ENCODE results near the gene MTHFSD.

MTHFSD gene

GRCh38 chr16:86524029-86524428 lies 31.0 kb downstream of the MTHFSD start:
- no peak for DNase-seq

- DNase-seq: no peak
These were observed 31.8 kb downstream of the MTHFSD start for GRCh38 chr16:86523166-86523740.

- DNase-seq: no peak
These were observed 32.4 kb downstream of the MTHFSD start for GRCh38 chr16:86522634-86523033.

- DNase-seq: no peak
These were observed 33.5 kb downstream of the MTHFSD start for GRCh38 chr16:86521236-86522197.

GRCh38 chr16:86520317-86521210 lies 34.5 kb downstream of the MTHFSD start:
- no peak for DNase-seq

- DNase-seq: peak; percentile 51
These were observed 35.3 kb downstream of the MTHFSD start for GRCh38 chr16:86519649-86520316.

- DNase-seq: no peak
These were observed 35.9 kb downstream of the MTHFSD start for GRCh38 chr16:86519007-86519648.

- no peak for DNase-seq
These were observed 37.3 kb downstream of the MTHFSD start for GRCh38 chr16:86517652-86518258.

- no peak for DNase-seq
These were observed 38.0 kb downstream of the MTHFSD start for GRCh38 chr16:86517033-86517432.

- no peak for DNase-seq
These were observed 38.4 kb downstream of the MTHFSD start for GRCh38 chr16:86516623-86517003.

- no peak for DNase-seq
These were observed 39.0 kb downstream of the MTHFSD start for GRCh38 chr16:86515777-86516622.

GRCh38 chr16:86515413-86515776 lies 39.6 kb downstream of the MTHFSD start:
- DNase-seq: no peak

- no peak for DNase-seq
These were observed 40.3 kb downstream of the MTHFSD start for GRCh38 chr16:86514481-86515376.

- DNase-seq: no peak
These were observed 41.4 kb downstream of the MTHFSD start for GRCh38 chr16:86513471-86514277.

- no peak for DNase-seq
These were observed 42.1 kb downstream of the MTHFSD start for GRCh38 chr16:86512860-86513470.

- no peak for DNase-seq
These were observed 42.7 kb downstream of the MTHFSD start for GRCh38 chr16:86512301-86512859.

- DNase-seq: no peak
These were observed 43.5 kb downstream of the MTHFSD start for GRCh38 chr16:86511317-86512161.
